ENCODE results near the gene GSTP1. TPM values are rescaled to one million over a fixed set of nuclear protein-coding genes. Genes with fewer than 3 reads are reported as not detected.

Gene GSTP1
- total RNA-seq (2021; ENCODE audit: unreplicated experiment) (570 TPM), Bru-seq, nascent RNA (percentile 89 among the genes with signal in this experiment), BruChase-seq, experiment 1, labeled RNA remaining after a 2-hour chase (percentile 86 among the genes with signal in this experiment), BruChase-seq, experiment 2, labeled RNA remaining after a 6-hour chase (percentile 93 among the genes with signal in this experiment)
- polyA plus RNA-seq (2012; ENCODE audit: insufficient read length), result 961 TPM
- long read RNA-seq, transcript GSTP1-202 (7 exons, 961 nt), result major isoform, 285 of 430 reads
- long read RNA-seq, partial matches to known transcripts, result 89 of 430 reads
- long read RNA-seq, other reads (novel, unspliced or antisense), result 50 of 430 reads

GRCh38 chr11:67583247-67584204, at the start of gene GSTP1:
TSS of gene GSTP1 (plus strand) at chr11:67583812. CDS start at chr11:67583844, 32 bp downstream.
- Histone ChIP-seq H3K36me3 (ENCODE audit: control insufficient read depth, insufficient read depth, low read length) (no peaks in the 10 kb centered on the region), H3K27me3 (ENCODE audit: control insufficient read depth, insufficient read depth, low read length) (no peaks in the 10 kb centered on the region), H3K4me1 (ENCODE audit: control insufficient read depth, insufficient read depth, low read length) (peaks cover 34% of the 10 kb centered on the region), H3K4me3 (ENCODE audit: low read depth in 2 of 2, low read length in 2 of 2) (peak within 1 kb of the TSS; percentile 57 to 72), H3K9me3 (ENCODE audit: control insufficient read depth, insufficient read depth, low read depth, low read length) (no peaks in the 10 kb centered on the region), H3K27ac (ENCODE audit: low read length) (peak within 1 kb of the TSS; percentile 88)
- no TSS peak for BruUV-seq (replicated peaks)
- POLR2A ChIA-PET, result interaction anchor here (0.5 to 1.0 kb wide), 2 partner anchors 9 to 18 kb away, joined by 3 read pairs; no protein-coding TSS in a partner anchor
- ATAC-seq, result peak; percentile 92
- TF ChIP-seq CTCF (IDR thresholded peaks at IDR 0.05) (peak; percentile 95), REST (IDR thresholded peaks at IDR 0.05; ENCODE audit: insufficient read depth in 1 of 2, low read depth in 2 of 2, low read length in 1 of 2) (no peak), TCF7L2 (IDR thresholded peaks at IDR 0.05; ENCODE audit: low read depth, low read length) (no peak), SIN3A (IDR thresholded peaks at IDR 0.05; ENCODE audit: borderline replicate concordance, insufficient read depth, low read depth, low read length) (no peak), POLR2AphosphoS5 (IDR thresholded peaks at IDR 0.05; ENCODE audit: low read depth, low read length) (peak; percentile 95)
- DNase-seq (ENCODE audit: low read depth, low spot score), result no peak
- in situ Hi-C loops (cut with HindIII; ENCODE audit: low pct_unique_long_range_greater_than_20kb, low sequenced_read_pairs), result no loop called here
- CTCF ChIA-PET, result interaction anchor here (0.6 to 1.6 kb wide), 2 partner anchors 11 to 29 kb away, joined by 4 read pairs; no protein-coding TSS in a partner anchor
- intact Hi-C loops (cut with micrococcal nuclease; ENCODE audit: unreplicated experiment), result no loop called here

GRCh38 chr11:67534070-67534679, 49.4 kb upstream of the GSTP1 start:
- Histone ChIP-seq H3K4me1 (ENCODE audit: control insufficient read depth, insufficient read depth, low read length) (no peaks in the 10 kb centered on the region), H3K9me3 (ENCODE audit: control insufficient read depth, insufficient read depth, low read depth, low read length) (peaks cover 31% of the 10 kb centered on the region; the same call in 1 of the 2 replicates), H3K27me3 (ENCODE audit: control insufficient read depth, insufficient read depth, low read length) (no peaks in the 10 kb centered on the region), H3K27ac (ENCODE audit: low read length) (no peak overlapping the region), H3K36me3 (ENCODE audit: control insufficient read depth, insufficient read depth, low read length) (no peaks in the 10 kb centered on the region), H3K4me3 (ENCODE audit: low read depth in 2 of 2, low read length in 2 of 2) (no peak overlapping the region)
- TF ChIP-seq CTCF (IDR thresholded peaks at IDR 0.05) (no peak), TCF7L2 (IDR thresholded peaks at IDR 0.05; ENCODE audit: low read depth, low read length) (no peak), REST (IDR thresholded peaks at IDR 0.05; ENCODE audit: insufficient read depth in 1 of 2, low read depth in 2 of 2, low read length in 1 of 2) (no peak), SIN3A (IDR thresholded peaks at IDR 0.05; ENCODE audit: borderline replicate concordance, insufficient read depth, low read depth, low read length) (no peak), POLR2AphosphoS5 (IDR thresholded peaks at IDR 0.05; ENCODE audit: low read depth, low read length) (no peak)
- in situ Hi-C loops (cut with HindIII; ENCODE audit: low pct_unique_long_range_greater_than_20kb, low sequenced_read_pairs) (no loop called here), intact Hi-C loops (cut with micrococcal nuclease; ENCODE audit: unreplicated experiment) (loop anchor here (2.0 kb wide), 1 partner anchor 37 kb away; no protein-coding TSS in a partner anchor)
- ChIA-PET POLR2A (interaction anchor here (0.6 kb wide), 1 partner anchor 1538 kb away, joined by 3 read pairs; no protein-coding TSS in a partner anchor), CTCF (interaction anchor here (0.5 kb wide), 1 partner anchor 20 kb away, joined by 7 read pairs; no protein-coding TSS in a partner anchor)
- no TSS peak for BruUV-seq (replicated peaks)
- ATAC-seq, result no peak
- DNase-seq (ENCODE audit: low read depth, low spot score), result no peak
